ENCODE results near the gene SRRM1.
"Not testable (repeated sequence)": the region's sequence is repeated elsewhere in the genome, so short reads cannot be mapped to it uniquely, and the experiment has no call there.

Gene SRRM1

DNA sequence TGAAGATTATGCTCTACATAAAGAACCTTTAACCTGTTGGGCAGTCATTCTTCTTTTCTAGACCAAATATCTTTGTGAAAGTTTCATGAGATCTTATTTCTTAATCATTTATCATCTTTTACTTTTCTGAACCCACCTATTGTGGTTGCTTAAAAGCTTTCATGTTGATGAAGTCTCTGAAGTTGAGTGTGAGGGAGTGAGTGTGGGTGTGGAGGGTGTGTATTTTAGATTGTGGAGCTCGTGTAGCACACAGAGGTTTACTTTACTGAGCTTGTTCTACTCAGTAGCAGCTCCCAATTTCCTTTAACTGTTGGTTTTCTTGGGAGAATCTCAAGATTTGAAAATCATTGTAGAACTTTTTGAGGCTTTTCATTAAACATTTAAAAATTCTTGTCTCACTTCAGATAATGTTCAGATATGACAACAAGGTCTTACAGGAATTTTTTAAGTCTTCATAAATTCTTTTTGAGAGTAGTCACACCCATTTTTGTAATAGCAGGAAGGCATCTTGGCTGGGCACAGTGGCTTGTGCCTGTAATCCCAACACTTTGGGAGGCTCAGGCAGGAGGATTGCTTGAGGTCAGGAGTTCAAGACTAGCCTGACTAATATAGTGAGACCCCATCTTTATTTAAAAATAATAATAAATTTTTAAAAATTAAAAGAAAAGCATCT lies 17.0 kb downstream of the SRRM1 start:
- H3K27ac Mint-ChIP-seq = no peak overlapping the region
- no peaks in the 10 kb centered on the region for H3K9me3 Mint-ChIP-seq
- H3K36me3 Mint-ChIP-seq (ENCODE audit: low read depth) = peaks cover 43% of the 10 kb centered on the region
- no peak overlapping the region for H3K4me3 Mint-ChIP-seq
- H3K27me3 Mint-ChIP-seq (ENCODE audit: low read depth) = no peaks in the 10 kb centered on the region
- H3K4me1 Mint-ChIP-seq (ENCODE audit: low read depth) = peaks cover 10% of the 10 kb centered on the region

DNA sequence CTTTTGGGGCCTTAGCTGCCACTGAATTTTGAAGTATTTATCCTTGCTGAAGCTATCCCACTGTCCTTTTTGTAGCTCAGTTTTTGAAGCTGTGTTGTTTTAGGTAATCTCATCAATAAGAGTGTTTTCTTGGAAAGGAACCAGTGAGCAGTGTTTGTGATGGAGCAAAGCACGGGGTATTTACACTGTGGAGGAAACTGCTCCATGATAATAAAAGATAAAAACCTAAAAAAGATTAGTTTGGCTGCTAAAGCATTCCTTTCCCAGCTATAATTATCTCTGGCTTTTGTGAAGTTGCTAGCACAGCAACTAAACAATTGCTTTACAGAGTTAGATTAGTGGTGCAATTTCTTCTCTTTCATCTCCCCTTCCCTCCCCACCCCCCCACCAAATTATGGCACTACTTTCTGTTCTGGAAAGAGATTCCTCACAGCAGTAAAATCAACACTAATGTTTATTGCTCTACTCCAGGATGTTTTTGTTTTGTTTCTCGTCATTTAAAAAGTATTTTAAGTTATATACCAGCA lies 21.5 kb downstream of the SRRM1 start:
- Mint-ChIP-seq H3K36me3 (ENCODE audit: low read depth) (peaks cover 45% of the 10 kb centered on the region), H3K27me3 (ENCODE audit: low read depth) (no peaks in the 10 kb centered on the region), H3K9me3 (no peaks in the 10 kb centered on the region), H3K27ac (no peak overlapping the region), H3K4me3 (no peak overlapping the region), H3K4me1 (ENCODE audit: low read depth) (peaks cover 5% of the 10 kb centered on the region)

DNA sequence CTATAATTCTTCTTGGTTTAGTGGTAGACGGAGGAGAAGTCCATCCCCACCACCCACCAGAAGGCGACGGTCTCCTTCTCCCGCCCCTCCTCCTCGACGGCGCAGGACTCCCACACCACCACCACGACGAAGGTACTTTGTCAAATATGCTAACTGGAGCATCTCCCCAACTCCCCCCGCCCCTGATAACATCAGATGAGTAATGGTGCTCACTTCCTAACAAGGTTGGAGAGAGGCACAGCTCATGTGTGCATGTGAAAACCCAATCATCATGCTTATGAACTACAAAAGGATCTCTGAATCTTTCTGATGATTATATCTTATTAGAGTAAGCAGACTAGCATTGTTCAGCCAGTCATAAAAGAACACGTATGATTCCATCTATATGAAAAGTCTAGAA lies 23.7 kb downstream of the SRRM1 start:
- no peaks in the 10 kb centered on the region for H3K4me1 Mint-ChIP-seq (ENCODE audit: low read depth)
- no peaks in the 10 kb centered on the region for H3K27me3 Mint-ChIP-seq (ENCODE audit: low read depth)
- no peak overlapping the region for H3K27ac Mint-ChIP-seq
- H3K36me3 Mint-ChIP-seq (ENCODE audit: low read depth) = peaks cover 54% of the 10 kb centered on the region
- H3K9me3 Mint-ChIP-seq = no peaks in the 10 kb centered on the region
- no peak overlapping the region for H3K4me3 Mint-ChIP-seq

DNA sequence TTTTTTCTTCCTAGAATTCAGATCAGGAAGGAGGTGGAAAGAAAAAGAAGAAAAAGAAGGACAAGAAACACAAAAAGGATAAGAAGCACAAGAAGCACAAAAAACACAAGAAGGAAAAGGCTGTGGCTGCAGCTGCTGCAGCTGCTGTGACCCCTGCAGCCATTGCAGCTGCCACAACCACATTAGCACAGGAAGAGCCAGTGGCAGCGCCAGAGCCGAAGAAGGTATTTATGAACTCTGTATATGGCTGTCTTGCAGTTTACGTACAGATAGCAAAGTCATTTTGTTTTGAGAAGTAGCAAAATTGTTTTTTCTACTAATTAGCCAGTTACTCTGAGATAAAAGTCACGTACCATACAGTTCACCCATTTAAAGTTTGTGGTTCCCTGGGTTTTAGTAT lies 28.3 kb downstream of the SRRM1 start:
- not testable (repeated sequence) for H3K9me3 Mint-ChIP-seq; H3K27ac Mint-ChIP-seq; H3K27me3 Mint-ChIP-seq (ENCODE audit: low read depth); H3K4me3 Mint-ChIP-seq; H3K4me1 Mint-ChIP-seq (ENCODE audit: low read depth)
- H3K36me3 Mint-ChIP-seq (ENCODE audit: low read depth) = peaks cover 55% of the 10 kb centered on the region

DNA sequence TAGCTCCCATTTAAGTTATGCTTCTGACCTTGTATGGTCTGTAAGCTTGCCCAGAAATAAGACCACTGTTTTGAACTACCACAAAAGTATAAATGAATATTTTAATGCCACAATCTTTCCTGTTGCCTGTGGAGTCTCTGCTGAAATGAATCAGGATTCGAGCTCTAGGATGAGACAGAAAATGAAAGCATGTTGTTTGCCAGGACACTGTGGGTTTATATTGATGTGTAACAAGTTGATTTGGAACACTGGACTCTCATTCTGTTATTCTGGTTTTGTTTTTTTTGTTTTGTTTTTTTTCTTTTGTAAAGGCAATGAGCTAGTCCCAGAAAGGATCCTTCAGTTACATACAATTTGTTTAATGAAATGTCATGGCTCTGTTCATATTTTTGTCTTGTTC lies 29.6 kb downstream of the SRRM1 start:
- Mint-ChIP-seq H3K36me3 (ENCODE audit: low read depth) (peaks cover 54% of the 10 kb centered on the region), H3K27ac (peak overlapping the region; percentile 20)
- not testable (repeated sequence) for H3K4me3 Mint-ChIP-seq; H3K27me3 Mint-ChIP-seq (ENCODE audit: low read depth); H3K9me3 Mint-ChIP-seq; H3K4me1 Mint-ChIP-seq (ENCODE audit: low read depth)

DNA sequence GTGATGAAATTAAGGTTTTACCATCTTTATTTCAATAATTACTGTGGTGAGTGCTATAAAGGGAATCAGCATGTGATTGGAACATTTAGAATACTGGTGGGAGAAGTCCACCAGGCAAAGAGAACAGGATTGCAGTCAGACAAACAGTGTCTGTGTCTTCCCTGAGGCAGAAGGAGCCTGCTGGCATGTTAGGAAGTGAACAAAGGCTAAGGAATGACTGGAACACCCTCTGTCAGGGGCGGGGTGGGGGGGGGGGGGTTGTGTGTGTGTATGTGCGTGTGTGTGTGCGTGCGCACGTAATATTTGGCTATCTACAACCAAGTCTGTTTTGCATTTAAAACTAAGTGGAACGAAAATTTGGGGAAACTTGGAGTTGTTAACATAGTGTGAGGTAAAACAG lies 30.2 kb downstream of the SRRM1 start:
- Mint-ChIP-seq H3K36me3 (ENCODE audit: low read depth) (peaks cover 54% of the 10 kb centered on the region), H3K27me3 (ENCODE audit: low read depth) (no peaks in the 10 kb centered on the region), H3K9me3 (no peaks in the 10 kb centered on the region), H3K4me3 (no peak overlapping the region), H3K27ac (no peak overlapping the region), H3K4me1 (ENCODE audit: low read depth) (peaks cover 6% of the 10 kb centered on the region)

DNA sequence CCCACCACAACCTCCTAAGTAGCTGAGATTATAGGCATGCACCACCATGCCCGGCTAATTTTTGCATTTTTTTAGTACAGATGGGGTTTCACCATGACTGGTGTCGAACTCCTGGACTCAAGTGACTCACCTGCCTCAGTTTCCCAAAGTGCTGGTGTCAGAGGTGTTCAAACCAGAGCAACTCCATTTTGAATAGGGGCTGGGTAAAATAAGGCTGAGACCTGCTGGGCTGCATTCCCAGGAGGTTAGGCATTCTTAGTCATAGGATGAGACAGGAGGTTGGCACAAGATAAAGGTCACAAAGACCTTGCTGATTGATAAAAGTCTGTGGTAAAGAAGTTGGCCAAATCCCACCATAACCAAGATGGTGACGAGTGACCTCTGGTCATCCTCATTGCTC lies 35.3 kb downstream of the SRRM1 start:
- not testable (repeated sequence) for H3K4me3 Mint-ChIP-seq; H3K27me3 Mint-ChIP-seq (ENCODE audit: low read depth); H3K9me3 Mint-ChIP-seq; H3K4me1 Mint-ChIP-seq (ENCODE audit: low read depth); H3K27ac Mint-ChIP-seq
- H3K36me3 Mint-ChIP-seq (ENCODE audit: low read depth) = peaks cover 16% of the 10 kb centered on the region

DNA sequence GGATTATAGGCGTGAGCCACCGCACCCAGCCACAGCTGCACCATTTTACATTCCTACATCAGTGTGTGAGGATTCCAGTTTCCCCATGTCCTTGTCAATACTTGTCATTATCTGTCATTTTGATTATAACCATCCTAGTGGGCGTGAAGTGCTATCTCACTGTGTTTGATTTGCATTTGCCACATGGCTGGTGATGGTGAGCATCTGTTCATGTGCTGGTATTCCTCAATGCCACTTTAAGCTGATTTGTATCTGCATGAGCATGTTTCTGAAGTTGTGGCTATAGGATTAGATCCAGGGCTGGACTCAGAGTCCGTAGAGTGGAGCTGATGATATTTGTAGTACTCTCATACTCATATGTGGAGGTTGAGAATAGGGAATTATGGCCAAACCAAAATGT lies 36.6 kb downstream of the SRRM1 start:
- H3K27ac Mint-ChIP-seq = no peak overlapping the region

DNA sequence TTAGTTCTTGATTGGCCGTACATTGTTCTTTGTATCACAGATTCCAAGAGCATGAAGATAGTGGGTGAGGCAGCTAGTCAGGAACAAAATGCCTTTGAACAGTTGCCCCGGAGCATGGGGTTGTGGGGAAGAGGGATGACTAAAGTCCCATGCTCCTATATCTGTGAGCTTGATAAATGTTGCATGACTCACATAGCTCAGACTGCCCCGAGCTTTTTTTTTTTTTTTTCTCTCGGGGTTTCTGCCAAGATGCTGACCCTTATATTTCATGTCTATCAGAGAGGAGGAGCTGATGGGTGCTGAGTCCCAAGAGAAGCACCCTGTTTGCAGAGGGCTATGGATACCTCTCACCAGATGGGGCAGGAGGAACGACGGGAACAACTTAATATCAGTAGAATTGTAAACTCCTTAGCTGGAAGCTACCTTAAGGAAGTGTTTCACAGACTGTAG lies 40.6 kb downstream of the SRRM1 start:
- Mint-ChIP-seq H3K36me3 (ENCODE audit: low read depth) (no peaks in the 10 kb centered on the region), H3K4me1 (ENCODE audit: low read depth) (peaks cover 4% of the 10 kb centered on the region), H3K27ac (no peak overlapping the region), H3K27me3 (ENCODE audit: low read depth) (peaks cover 4% of the 10 kb centered on the region), H3K9me3 (no peaks in the 10 kb centered on the region), H3K4me3 (no peak overlapping the region)

More for the DNA sequence above, 36.6 kb downstream of the SRRM1 start:
- H3K4me3 Mint-ChIP-seq = no peak overlapping the region
- no peaks in the 10 kb centered on the region for H3K27me3 Mint-ChIP-seq (ENCODE audit: low read depth)
- H3K9me3 Mint-ChIP-seq = no peaks in the 10 kb centered on the region
- peaks cover 2% of the 10 kb centered on the region for H3K4me1 Mint-ChIP-seq (ENCODE audit: low read depth)
- peaks cover 13% of the 10 kb centered on the region for H3K36me3 Mint-ChIP-seq (ENCODE audit: low read depth)

DNA sequence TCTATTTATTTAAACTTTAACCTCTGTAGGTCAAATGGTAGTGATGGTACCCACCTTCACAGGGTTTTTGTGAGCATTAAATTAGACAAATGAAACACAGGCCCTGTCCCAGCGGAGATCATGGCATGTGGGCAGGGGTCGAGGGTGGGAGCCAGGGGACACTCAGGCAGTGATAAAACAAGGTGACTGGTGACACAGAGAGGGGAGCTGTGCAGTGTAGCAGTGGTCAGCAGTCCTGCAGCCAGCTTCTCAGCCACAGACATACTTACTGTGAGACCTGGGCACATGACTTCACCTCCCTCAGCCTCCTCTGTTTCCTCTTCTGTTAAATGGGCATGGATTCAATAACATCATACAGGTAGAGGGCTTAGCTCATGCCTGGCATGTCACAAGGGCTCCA lies 44.9 kb downstream of the SRRM1 start:
- Mint-ChIP-seq H3K4me1 (ENCODE audit: low read depth) (peaks cover 6% of the 10 kb centered on the region), H3K27me3 (ENCODE audit: low read depth) (peaks cover 4% of the 10 kb centered on the region), H3K4me3 (no peak overlapping the region), H3K9me3 (no peaks in the 10 kb centered on the region), H3K36me3 (ENCODE audit: low read depth) (no peaks in the 10 kb centered on the region), H3K27ac (no peak overlapping the region)

DNA sequence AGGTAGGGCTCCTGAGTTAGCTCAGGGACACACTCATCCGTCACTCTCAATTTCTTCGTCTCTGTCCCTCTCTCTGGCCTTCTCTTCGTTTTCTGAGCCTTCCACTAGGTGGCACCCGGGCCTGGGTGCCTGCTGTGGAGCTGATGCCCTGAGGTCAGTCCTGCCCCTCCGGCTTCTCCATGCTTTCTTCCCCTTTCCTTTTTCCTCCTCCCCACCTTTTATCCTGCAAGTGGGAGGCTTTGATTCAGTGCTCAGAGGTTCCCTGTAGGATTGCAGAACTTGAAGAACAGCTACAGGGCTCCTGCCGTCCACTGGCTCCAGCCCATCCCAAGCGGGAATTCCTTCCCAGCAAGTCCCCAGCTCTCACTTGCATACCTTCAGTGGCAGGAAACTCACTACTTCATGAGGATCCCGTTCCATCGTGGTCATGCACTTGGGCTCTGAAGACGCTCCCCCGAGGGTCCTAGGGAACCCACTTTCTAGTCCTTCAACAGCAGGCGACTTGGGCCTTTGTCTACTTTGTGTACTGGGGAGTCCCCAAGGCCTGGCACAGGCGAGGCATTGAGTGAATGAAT lies 45.6 kb downstream of the SRRM1 start:
- Mint-ChIP-seq H3K27me3 (ENCODE audit: low read depth) (peaks cover 4% of the 10 kb centered on the region), H3K36me3 (ENCODE audit: low read depth) (no peaks in the 10 kb centered on the region), H3K27ac (no peak overlapping the region), H3K4me1 (ENCODE audit: low read depth) (peaks cover 6% of the 10 kb centered on the region), H3K4me3 (no peak overlapping the region), H3K9me3 (no peaks in the 10 kb centered on the region)

DNA sequence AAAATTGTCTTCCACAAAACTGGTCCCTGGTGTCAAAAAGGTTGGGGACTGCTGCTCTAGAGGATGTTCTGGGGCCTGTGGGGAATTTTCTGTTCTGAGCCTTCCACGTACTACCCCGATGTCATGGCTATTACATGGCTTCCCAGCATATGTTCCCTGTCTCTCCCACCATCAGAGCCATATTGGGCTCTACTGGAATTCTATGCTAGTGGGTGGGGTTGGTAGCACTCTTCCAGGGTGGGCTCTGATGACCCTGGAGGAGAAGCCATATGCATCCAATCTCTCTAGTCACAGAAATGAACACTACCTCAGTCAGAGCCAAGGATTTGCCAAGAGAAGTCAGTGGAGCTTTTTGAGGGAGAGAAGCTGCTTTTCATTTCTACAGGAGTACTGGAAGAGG lies 47.9 kb downstream of the SRRM1 start:
- Mint-ChIP-seq H3K27ac (no peak overlapping the region), H3K9me3 (no peaks in the 10 kb centered on the region), H3K4me3 (no peak overlapping the region), H3K4me1 (ENCODE audit: low read depth) (peaks cover 10% of the 10 kb centered on the region), H3K36me3 (ENCODE audit: low read depth) (no peaks in the 10 kb centered on the region), H3K27me3 (ENCODE audit: low read depth) (peaks cover 8% of the 10 kb centered on the region)

DNA sequence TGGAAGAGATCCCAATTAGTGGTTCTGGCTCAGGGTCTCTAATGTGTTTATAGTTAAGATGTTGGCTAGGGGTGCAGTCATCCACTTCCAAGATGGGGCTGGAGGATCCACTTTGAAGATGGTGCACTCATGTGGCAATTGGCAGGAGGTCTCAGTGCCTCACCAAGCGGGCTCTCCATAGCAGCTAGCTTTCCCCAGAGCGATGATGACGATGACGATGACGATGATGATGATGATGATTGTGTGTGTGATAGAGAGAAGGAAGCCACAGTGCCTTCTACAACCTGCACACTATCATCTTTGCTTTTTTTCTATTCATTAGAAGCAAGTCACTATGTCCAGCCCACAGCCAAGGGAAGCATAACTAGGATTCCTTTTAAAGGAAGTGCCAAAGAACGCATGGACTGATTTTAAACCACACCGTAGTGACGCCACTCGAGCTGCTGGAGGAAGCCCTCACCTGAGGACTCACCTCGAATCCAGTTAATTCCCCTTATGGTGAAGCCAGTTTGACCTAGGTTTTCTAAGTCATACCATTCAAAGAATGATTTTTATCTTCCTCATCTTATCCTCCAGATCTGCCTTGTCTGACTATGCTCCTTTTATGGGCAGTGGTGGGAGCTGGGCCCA lies 49.4 kb downstream of the SRRM1 start:
- no peak overlapping the region for H3K4me3 Mint-ChIP-seq
- H3K36me3 Mint-ChIP-seq (ENCODE audit: low read depth) = no peaks in the 10 kb centered on the region
- H3K4me1 Mint-ChIP-seq (ENCODE audit: low read depth) = peaks cover 15% of the 10 kb centered on the region
- no peaks in the 10 kb centered on the region for H3K9me3 Mint-ChIP-seq
- peaks cover 8% of the 10 kb centered on the region for H3K27me3 Mint-ChIP-seq (ENCODE audit: low read depth)
- H3K27ac Mint-ChIP-seq = no peak overlapping the region

DNA sequence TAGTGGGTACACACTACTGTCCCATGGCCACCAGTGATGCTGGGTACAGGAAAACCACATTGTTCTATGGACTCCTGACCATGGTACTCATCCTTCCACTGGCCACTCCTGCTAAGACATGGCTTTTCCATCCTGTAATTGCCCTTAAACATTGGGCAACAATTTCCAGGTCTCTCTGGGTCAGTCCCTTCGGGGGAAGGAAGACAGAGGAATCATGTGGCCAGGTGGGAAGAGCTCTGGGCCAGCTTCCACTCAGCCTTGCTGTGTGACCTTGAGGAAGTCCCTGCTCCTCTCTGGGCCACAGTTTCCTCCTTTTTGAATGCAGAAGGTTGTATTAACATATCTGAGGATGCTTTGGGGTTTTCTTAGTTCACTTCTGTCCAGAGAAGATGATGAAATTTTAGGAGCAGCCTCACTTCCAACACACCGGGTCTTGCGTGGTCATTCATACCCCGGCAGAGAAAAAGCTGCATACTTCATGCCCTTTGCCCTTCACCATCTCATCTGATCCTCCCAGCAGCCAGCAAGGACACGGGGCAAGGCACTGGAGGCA lies 50.8 kb downstream of the SRRM1 start:
- peaks cover 4% of the 10 kb centered on the region for H3K27me3 Mint-ChIP-seq (ENCODE audit: low read depth)
- H3K4me3 Mint-ChIP-seq = no peak overlapping the region
- no peaks in the 10 kb centered on the region for H3K36me3 Mint-ChIP-seq (ENCODE audit: low read depth)
- H3K27ac Mint-ChIP-seq = no peak overlapping the region
- H3K9me3 Mint-ChIP-seq = no peaks in the 10 kb centered on the region
- peaks cover 10% of the 10 kb centered on the region for H3K4me1 Mint-ChIP-seq (ENCODE audit: low read depth)

DNA sequence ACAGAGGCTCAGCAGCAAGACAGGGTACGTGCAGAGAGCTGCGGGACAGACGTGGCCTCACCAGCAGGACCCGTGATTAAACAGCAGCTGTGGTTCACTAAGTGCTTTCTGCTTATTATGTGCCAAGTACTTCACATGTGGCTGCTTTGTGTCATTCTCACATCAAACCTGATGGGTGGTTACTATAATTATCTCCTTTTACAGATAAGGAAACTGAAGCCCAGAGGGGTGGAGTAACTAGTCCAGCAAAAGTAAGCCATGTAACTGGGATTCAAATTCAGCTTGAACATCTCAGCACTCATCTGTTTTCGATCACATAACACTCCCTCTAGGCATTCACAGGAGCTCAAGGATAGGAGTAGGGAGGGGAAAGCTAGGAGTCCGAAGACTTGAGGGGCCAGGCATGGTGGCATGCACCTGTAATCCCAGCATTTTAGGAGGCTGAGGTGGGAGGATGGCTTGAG lies 51.3 kb downstream of the SRRM1 start:
- Mint-ChIP-seq H3K27me3 (ENCODE audit: low read depth) (peaks cover 4% of the 10 kb centered on the region), H3K27ac (no peak overlapping the region), H3K4me1 (ENCODE audit: low read depth) (peaks cover 9% of the 10 kb centered on the region), H3K4me3 (no peak overlapping the region), H3K36me3 (ENCODE audit: low read depth) (no peaks in the 10 kb centered on the region), H3K9me3 (no peaks in the 10 kb centered on the region)
